OCI-LY3 (cell line): ENCODE data around the gene HLA-DQA2.

Experiments
- H2AFZ ChIP-seq: fragments of 200-600, 300-600 bp; shearing (Covaris generic); 2 replicates; pipeline ENCODE4 v1.6.0; 2014; ENCODE audit warnings: antibody characterized with exemption, low read depth, low read length
- H3K27ac ChIP-seq: fragments of 200-600, 300-600 bp; sonication (generic); 2 replicates; pipeline ENCODE4 v1.5.1; 2014; ENCODE audit warnings: mild to moderate bottlenecking, low read length, moderate library complexity, mixed read lengths
- H3K27me3 ChIP-seq: fragments of 200-600, 300-600 bp; sonication (generic); 2 replicates; pipeline ENCODE4 v1.6.1; 2014; ENCODE audit warnings: low read depth, low read length, mixed read lengths
- H3K36me3 ChIP-seq: fragments of 200-600, 300-600 bp; sonication (generic); replicated peaks from 2 replicates; pipeline ENCODE3; 2014; ENCODE audit warnings: low read depth, low read length, mixed read lengths
- H3K4me1 ChIP-seq: fragments of 300-600, 200-600 bp; sonication (generic); 2 replicates; pipeline ENCODE4 v1.6.1; 2014; ENCODE audit warnings: low read length, mixed read lengths
- H3K4me2 ChIP-seq: fragments of 200-600, 300-600 bp; sonication (generic); 2 replicates; pipeline ENCODE4 v1.6.1; 2014; ENCODE audit warnings: low read length, mixed read lengths
- H3K4me3 ChIP-seq: fragments of 300-600, 200-600 bp; sonication (generic); 2 replicates; pipeline ENCODE4 v1.5.1; 2014; ENCODE audit warnings: antibody characterized with exemption, mild to moderate bottlenecking, low read length, moderate library complexity
- H3K79me2 ChIP-seq: fragments of 300-600, 200-600 bp; shearing (Covaris generic); 2 replicates; pipeline ENCODE4 v1.6.1; 2014; ENCODE audit warnings: mild to moderate bottlenecking, low read length, mixed read lengths
- H3K9ac ChIP-seq: fragments of 300-600, 200-600 bp; shearing (Covaris generic); 2 replicates; pipeline ENCODE4 v1.6.0; 2014; ENCODE audit warnings: mild to moderate bottlenecking, low read length, moderate library complexity
- H3K9me3 ChIP-seq: fragments of 200-600, 300-600 bp; shearing (Covaris generic); 2 replicates; pipeline ENCODE4 v1.6.1; 2014; ENCODE audit warnings: low read length, mixed read lengths; ENCODE audit not compliant: insufficient read depth
- H4K20me1 ChIP-seq: fragments of 200-600, 300-600 bp; sonication (generic); 2 replicates; pipeline ENCODE4 v1.6.1; 2016; ENCODE audit warnings: low read length, mixed read lengths; ENCODE audit not compliant: insufficient read depth
- CTCF ChIP-seq: fragments of 200-600, 300-600 bp; sonication (generic); IDR thresholded peaks from 2 replicates; pipeline ENCODE4 v1.5.1; 2014; ENCODE audit warnings: antibody characterized with exemption, low read length, low read depth
- EZH2phosphoT487 ChIP-seq: fragments of 200-600 bp; shearing (Covaris generic); IDR thresholded peaks from 2 replicates; pipeline ENCODE4 v1.6.1; 2018; ENCODE audit warnings: antibody characterized with exemption, mixed run types, low read depth

Gene HLA-DQA2

GRCh38 chr6:32790306-32790705 lies 49.1 kb downstream of the HLA-DQA2 start:
- no peaks in the 10 kb centered on the region for H3K79me2 ChIP-seq
- H3K4me1 ChIP-seq, result peaks cover 25% of the 10 kb centered on the region
- H3K4me3 ChIP-seq, result no peak overlapping the region
- no peak overlapping the region for H3K4me2 ChIP-seq
- no peaks in the 10 kb centered on the region for H4K20me1 ChIP-seq
- H3K27ac ChIP-seq, result no peak overlapping the region
- H3K36me3 ChIP-seq, result no peaks in the 10 kb centered on the region
- H2AFZ ChIP-seq, result no peak overlapping the region
- no peaks in the 10 kb centered on the region for H3K27me3 ChIP-seq
- H3K9me3 ChIP-seq, result no peaks in the 10 kb centered on the region
- TF ChIP-seq EZH2phosphoT487 (no peak), CTCF (no peak)
- no peak overlapping the region for H3K9ac ChIP-seq

- no peak for TF ChIP-seq EZH2phosphoT487
- TF ChIP-seq CTCF, result no peak
These were observed 51.8 kb downstream of the HLA-DQA2 start for GRCh38 chr6:32792901-32793435.

GRCh38 chr6:32794510-32794909 lies 53.3 kb downstream of the HLA-DQA2 start:
- H2AFZ ChIP-seq, result no peak overlapping the region
- H3K36me3 ChIP-seq, result peaks cover 10% of the 10 kb centered on the region
- H3K4me3 ChIP-seq, result peak overlapping the region; percentile 35; the same call in 1 of the 2 replicates
- H3K4me1 ChIP-seq, result peaks cover 53% of the 10 kb centered on the region
- H3K27me3 ChIP-seq, result no peaks in the 10 kb centered on the region
- peaks cover 14% of the 10 kb centered on the region for H3K9me3 ChIP-seq
- no peaks in the 10 kb centered on the region for H4K20me1 ChIP-seq
- TF ChIP-seq EZH2phosphoT487 (no peak), CTCF (no peak)
- H3K79me2 ChIP-seq, result no peaks in the 10 kb centered on the region
- peak overlapping the region; percentile 44; the same call in 1 of the 2 replicates for H3K9ac ChIP-seq
- peak overlapping the region; percentile 68 for H3K4me2 ChIP-seq
- peak overlapping the region; percentile 80 for H3K27ac ChIP-seq

More at GRCh38 chr6:32792901-32793435, 51.8 kb downstream of the HLA-DQA2 start:
- H3K79me2 ChIP-seq, result no peaks in the 10 kb centered on the region
- H2AFZ ChIP-seq, result no peak overlapping the region
- H3K27me3 ChIP-seq, result no peaks in the 10 kb centered on the region
- no peak overlapping the region for H3K4me2 ChIP-seq
- H4K20me1 ChIP-seq, result no peaks in the 10 kb centered on the region
- H3K4me3 ChIP-seq, result no peak overlapping the region
- peaks cover 49% of the 10 kb centered on the region for H3K4me1 ChIP-seq
- H3K27ac ChIP-seq, result no peak overlapping the region
- no peaks in the 10 kb centered on the region for H3K9me3 ChIP-seq
- no peak overlapping the region for H3K9ac ChIP-seq
- H3K36me3 ChIP-seq, result no peaks in the 10 kb centered on the region
